Peyer's patch (tissue), 4 donors: Measurements from ENCODE around the gene CEMIP2. TPM values are rescaled to one million over a fixed set of nuclear protein-coding genes. Genes with fewer than 3 reads are reported as not detected.

Experiments used
- DNase-seq, 3 donors: peaks; one replicate each; pipeline ENCODE4 v3.0.0-alpha.2; 2017 to 2019
- H3K27ac ChIP-seq, 4 donors: fragments of 200-600 bp; sonication (generic); one replicate each; pipeline ENCODE4 v1.5.1; 2016 to 2019
- H3K27me3 ChIP-seq, 2 donors: fragments of 200-600 bp; sonication (generic); one replicate each; pipeline ENCODE4 v1.5.1; 2019
- H3K36me3 ChIP-seq, 3 donors: fragments of 200-600 bp; sonication (generic); one replicate each; pipeline ENCODE4 v1.5.1; 2016 to 2019
- H3K4me1 ChIP-seq, 4 donors: fragments of 200-600 bp; sonication (generic); one replicate each; pipeline ENCODE4 v1.5.1; 2016 to 2019
- H3K4me3 ChIP-seq, 4 donors: fragments of 200-600 bp; sonication (generic); 1 replicate in 3 of 4; 2 replicates in 1 of 4; pipeline ENCODE4 v1.5.1; 2016 to 2019; ENCODE audit warnings: mild to moderate bottlenecking in 1 of 4
- H3K9me3 ChIP-seq, 4 donors: fragments of 200-600 bp; sonication (generic); one replicate each; pipeline ENCODE4 v1.5.1; 2016 to 2019; ENCODE audit warnings: mild to moderate bottlenecking in 1 of 4
- CTCF ChIP-seq, 6 experiments: fragments of 450-650 bp in 4 of 6; fragments of 200-600 bp in 2 of 6; sonication (generic) in 1 of 6; IDR thresholded peaks; one replicate each; pipeline ENCODE4 v1.5.1; 2017 to 2019; ENCODE audit warnings: antibody characterized with exemption in 6 of 6, mild to moderate bottlenecking in 3 of 6, moderate library complexity in 1 of 6
- POLR2A ChIP-seq, 2 donors: fragments of 450-650 bp; IDR thresholded peaks; one replicate each; pipeline ENCODE4 v1.5.1; 2017; ENCODE audit warnings: antibody characterized with exemption in 2 of 2, mild to moderate bottlenecking in 2 of 2, moderate library complexity in 2 of 2
- total RNA-seq, 4 donors: library from RNA; depleted of rRNA; stranded (reverse); fragments of >200 nt; gene quantifications; one replicate each; pipeline ENCODE4 v1.1.0, GENCODE V29; 2016

Gene CEMIP2
- total RNA-seq, 4 donors from 2014 or later = 79.2 to 243 (median 215) TPM

DNA sequence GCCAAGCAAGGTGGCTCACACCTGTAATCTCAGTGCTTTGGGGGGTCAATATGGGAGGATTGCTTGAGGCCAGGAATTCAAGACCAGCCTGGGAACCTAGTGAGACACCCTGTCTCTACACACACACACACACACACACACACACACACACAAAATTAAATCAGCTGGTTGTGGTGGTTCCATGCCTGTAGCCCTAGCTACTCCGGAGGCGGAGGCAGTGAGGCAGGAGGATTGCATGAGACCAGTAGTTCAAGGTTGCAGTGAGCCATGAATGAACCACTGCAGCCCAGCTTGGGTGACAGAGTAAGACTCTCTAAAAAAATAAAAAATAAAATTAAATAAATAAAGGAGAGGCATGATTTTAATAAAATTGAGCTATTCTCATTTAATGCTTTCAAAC, 13.1 kb downstream of the CEMIP2 start:
- no peak for DNase-seq
- Histone ChIP-seq H3K27ac (no peak overlapping the region), H3K9me3 (peaks cover 0 to 2% (median 0%) of the 10 kb centered on the region in 4 donors), H3K36me3 (no peaks in the 10 kb centered on the region), H3K4me1 (peaks cover 0 to 14% (median 0%) of the 10 kb centered on the region in 4 donors), H3K4me3 (no peak overlapping the region), H3K27me3 (no peaks in the 10 kb centered on the region)
- TF ChIP-seq POLR2A (IDR thresholded peaks at IDR 0.05) = no peak
- no peak for TF ChIP-seq CTCF (IDR thresholded peaks at IDR 0.05)

DNA sequence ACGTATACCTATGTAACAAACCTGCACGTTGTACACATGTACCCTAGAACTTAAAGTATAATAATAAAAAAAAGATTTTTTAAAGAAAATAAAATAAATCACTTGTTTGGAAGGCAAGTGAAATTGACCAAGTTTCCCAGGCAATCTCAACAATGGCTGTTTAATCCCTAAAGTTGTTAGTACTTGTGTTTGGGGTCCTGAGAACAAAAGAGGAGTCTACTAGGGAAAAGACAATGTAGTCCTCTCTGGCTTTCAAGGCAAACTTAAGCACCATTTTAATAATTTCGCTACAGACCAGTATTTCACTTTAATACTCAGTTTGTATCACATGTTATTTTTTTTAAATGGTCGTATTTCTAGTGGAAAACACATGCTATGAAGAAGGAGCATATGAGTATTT, 14.2 kb downstream of the CEMIP2 start:
- Histone ChIP-seq H3K4me1 (peaks cover 0 to 7% (median 0%) of the 10 kb centered on the region in 4 donors), H3K27me3 (no peaks in the 10 kb centered on the region), H3K4me3 (no peak overlapping the region), H3K36me3 (peaks cover 0 to 10% (median 0%) of the 10 kb centered on the region in 3 donors), H3K27ac (no peak overlapping the region), H3K9me3 (peaks cover 0 to 2% (median 0%) of the 10 kb centered on the region in 4 donors)
- no peak for TF ChIP-seq POLR2A (IDR thresholded peaks at IDR 0.05)
- no peak for TF ChIP-seq CTCF (IDR thresholded peaks at IDR 0.05)
- no peak for DNase-seq

DNA sequence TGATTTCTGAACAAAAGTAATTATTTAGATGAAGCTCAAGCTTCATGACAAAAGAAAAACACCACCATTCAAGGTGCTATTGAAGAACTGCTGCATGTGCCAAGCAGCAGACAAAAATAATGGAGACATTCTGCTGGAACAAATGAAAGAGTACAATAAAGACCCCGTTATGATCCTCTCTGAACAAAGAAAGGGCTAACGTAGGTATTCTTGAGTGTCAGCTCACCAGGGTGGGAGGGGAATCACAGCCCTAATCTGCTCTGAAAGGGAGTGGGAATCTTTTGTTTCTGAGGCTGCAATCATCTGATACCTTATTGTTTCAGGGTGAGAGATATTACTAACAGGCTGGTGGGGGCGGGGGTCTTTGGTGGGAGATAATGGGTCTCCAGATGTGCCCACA, 15.4 kb downstream of the CEMIP2 start:
- DNase-seq = no peak
- TF ChIP-seq CTCF (IDR thresholded peaks at IDR 0.05) (no peak), POLR2A (IDR thresholded peaks at IDR 0.05) (no peak)
- peaks cover 0 to 3% (median 0%) of the 10 kb centered on the region in 4 donors for H3K4me1 ChIP-seq
- no peak overlapping the region for H3K27ac ChIP-seq
- no peaks in the 10 kb centered on the region for H3K27me3 ChIP-seq
- no peak overlapping the region for H3K4me3 ChIP-seq
- H3K36me3 ChIP-seq = peaks cover 0 to 22% (median 0%) of the 10 kb centered on the region in 3 donors
- H3K9me3 ChIP-seq = peaks cover 0 to 2% (median 0%) of the 10 kb centered on the region in 4 donors

GRCh38 chr9:71752352-71752751, 16.0 kb downstream of the CEMIP2 start:
- no peak for TF ChIP-seq CTCF (IDR thresholded peaks at IDR 0.05)
- no peak for TF ChIP-seq POLR2A (IDR thresholded peaks at IDR 0.05)
- H3K4me1 ChIP-seq = peaks cover 0 to 3% (median 0%) of the 10 kb centered on the region in 4 donors
- no peak overlapping the region for H3K27ac ChIP-seq
- no peak for DNase-seq
- peaks cover 0 to 2% (median 0%) of the 10 kb centered on the region in 4 donors for H3K9me3 ChIP-seq
- no peak overlapping the region for H3K4me3 ChIP-seq
- no peaks in the 10 kb centered on the region for H3K27me3 ChIP-seq
- peaks cover 0 to 28% (median 0%) of the 10 kb centered on the region in 3 donors for H3K36me3 ChIP-seq

GRCh38 chr9:71748280-71748743, 20.0 kb downstream of the CEMIP2 start:
- Histone ChIP-seq H3K4me1 (peaks cover 0 to 6% (median 0%) of the 10 kb centered on the region in 4 donors), H3K27ac (no peak overlapping the region), H3K36me3 (peaks cover 0 to 59% (median 0%) of the 10 kb centered on the region in 3 donors), H3K4me3 (no peak overlapping the region), H3K9me3 (no peaks in the 10 kb centered on the region), H3K27me3 (no peaks in the 10 kb centered on the region)
- TF ChIP-seq POLR2A (IDR thresholded peaks at IDR 0.05) = no peak
- DNase-seq = no peak

DNA sequence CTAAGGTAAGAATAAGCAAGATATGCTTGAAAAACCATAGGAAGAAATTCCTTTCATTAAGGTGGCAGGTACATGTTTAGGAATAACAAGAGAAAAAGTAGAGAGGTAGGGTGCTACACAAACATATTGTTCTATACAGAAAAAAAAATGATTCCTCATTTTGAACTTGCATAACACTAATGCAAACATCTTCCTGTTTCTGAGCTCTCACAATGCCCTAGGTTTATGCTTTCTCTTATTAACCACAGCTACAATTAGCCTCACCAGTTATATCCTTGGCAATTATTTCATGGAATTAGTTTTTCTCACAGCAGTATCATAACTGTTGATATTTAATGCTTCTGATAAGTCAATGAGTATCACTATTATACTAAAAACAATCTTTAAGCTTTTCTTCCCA, 20.7 kb downstream of the CEMIP2 start:
- Histone ChIP-seq H3K27me3 (no peaks in the 10 kb centered on the region), H3K36me3 (peaks cover 0 to 59% (median 0%) of the 10 kb centered on the region in 3 donors), H3K27ac (no peak overlapping the region), H3K4me1 (peaks cover 0 to 13% (median 0%) of the 10 kb centered on the region in 4 donors), H3K9me3 (no peaks in the 10 kb centered on the region), H3K4me3 (no peak overlapping the region)
- TF ChIP-seq CTCF (IDR thresholded peaks at IDR 0.05) = no peak
- TF ChIP-seq POLR2A (IDR thresholded peaks at IDR 0.05) = no peak
- DNase-seq = no peak
